Naive B cell (primary cell): ENCODE data around the gene ETFDH. TPM values are rescaled to one million over a fixed set of nuclear protein-coding genes. Genes with fewer than 3 reads are reported as not detected.
"Not testable (repeated sequence)": the region's sequence is repeated elsewhere in the genome, so short reads cannot be mapped to it uniquely, and the experiment has no call there.

Experiments used
- ATAC-seq, 2 donors: fragments of 150-1000 bp; cut with Tn5 transposase; 2 replicates each; pipeline ENCODE4 v1.10.0; 2021; ENCODE audit warnings: low read depth in 2 of 2, mild to moderate bottlenecking in 2 of 2, moderate library complexity in 2 of 2
- DNase-seq: peaks from one replicate; pipeline ENCODE4 v3.0.0; 2022
- H3K27ac Mint-ChIP-seq, 6 donors: one replicate each; pipeline ENCODE4 v1.8.0; 2020 to 2022; ENCODE audit warnings: mild to moderate bottlenecking in 6 of 6, mixed read lengths in 6 of 6, moderate library complexity in 5 of 6, inconsistent platforms in 2 of 6
- H3K27me3 Mint-ChIP-seq, 3 donors: one replicate each; pipeline ENCODE4 v1.8.0; 2021 to 2022; ENCODE audit warnings: mixed read lengths in 3 of 3, mild to moderate bottlenecking in 1 of 3
- H3K36me3 Mint-ChIP-seq, 2 donors: one replicate each; pipeline ENCODE4 v1.8.0; 2020 to 2022; ENCODE audit warnings: mixed read lengths in 2 of 2, inconsistent platforms in 1 of 2, mild to moderate bottlenecking in 1 of 2
- H3K4me1 Mint-ChIP-seq, 3 donors: one replicate each; pipeline ENCODE4 v1.8.0; 2020 to 2022; ENCODE audit warnings: mixed read lengths in 3 of 3, inconsistent platforms in 1 of 3, mild to moderate bottlenecking in 1 of 3, moderate library complexity in 1 of 3
- H3K4me3 Mint-ChIP-seq, 8 donors: one replicate each; pipeline ENCODE4 v1.8.0; 2020 to 2022; ENCODE audit warnings: mild to moderate bottlenecking in 8 of 8, mixed read lengths in 8 of 8, moderate library complexity in 8 of 8, inconsistent platforms in 2 of 8
- H3K9me3 Mint-ChIP-seq, 7 donors: one replicate each; pipeline ENCODE4 v1.8.0; 2020 to 2022; ENCODE audit warnings: mixed read lengths in 7 of 7, mild to moderate bottlenecking in 5 of 7, inconsistent platforms in 2 of 7, moderate library complexity in 1 of 7
- polyA plus RNA-seq, 6 donors: library from polyadenylated mRNA; unstranded; fragments of 300-500 nt; fragmentation: Illumina TruSeq; gene quantifications; one replicate each; pipeline ENCODE4 v1.2.3, GENCODE V29; 2021; ENCODE audit warnings: low read depth in 6 of 6

Gene ETFDH
- polyA plus RNA-seq: 1 to 10 TPM; 2.1 to 8.0 (median 5.5) TPM

GRCh38 chr4:158671915-158672806, at the start of gene ETFDH:
ETFDH (plus strand) TSS chr4:158672296; CDS start chr4:158672457, 161 bp downstream.
- Mint-ChIP-seq H3K27me3 (no peaks in the 10 kb centered on the region), H3K4me1 (peaks cover 10 to 23% (median 14%) of the 10 kb centered on the region in 3 donors), H3K9me3 (no peaks in the 10 kb centered on the region), H3K36me3 (no peaks in the 10 kb centered on the region), H3K27ac (peak within 1 kb of the TSS; percentile 88 to 98 (median 98)), H3K4me3 (peak within 1 kb of the TSS; percentile 84 to 99 (median 94))
- DNase-seq: peak; percentile 95
- peak; percentile 78 to 81 for ATAC-seq

- H3K4me3 Mint-ChIP-seq: no peak overlapping the region
- DNase-seq (peak; percentile 3), ATAC-seq (peak; percentile 37 to 47)
- peaks cover 0 to 2% (median 0%) of the 10 kb centered on the region in 7 donors for H3K9me3 Mint-ChIP-seq
- H3K27me3 Mint-ChIP-seq: peaks cover 0 to 16% (median 10%) of the 10 kb centered on the region in 3 donors
- no peaks in the 10 kb centered on the region for H3K36me3 Mint-ChIP-seq
- no peaks in the 10 kb centered on the region for H3K4me1 Mint-ChIP-seq
- no peak overlapping the region for H3K27ac Mint-ChIP-seq
These were observed 47.1 kb upstream of the ETFDH start for GRCh38 chr4:158624889-158625478.

GRCh38 chr4:158625544-158625943, 46.6 kb upstream of the ETFDH start:
- ATAC-seq: no peak
- no peak overlapping the region for H3K4me3 Mint-ChIP-seq

GRCh38 chr4:158630893-158631292, 41.2 kb upstream of the ETFDH start:
- H3K4me3 Mint-ChIP-seq: no peak overlapping the region
- peaks cover 6 to 13% (median 8%) of the 10 kb centered on the region in 3 donors for H3K27me3 Mint-ChIP-seq
- H3K36me3 Mint-ChIP-seq: no peaks in the 10 kb centered on the region
- no peaks in the 10 kb centered on the region for H3K4me1 Mint-ChIP-seq
- no peaks in the 10 kb centered on the region for H3K9me3 Mint-ChIP-seq
- DNase-seq (no peak), ATAC-seq (no peak)
- no peak overlapping the region for H3K27ac Mint-ChIP-seq

More at GRCh38 chr4:158625544-158625943, 46.6 kb upstream of the ETFDH start:
- Mint-ChIP-seq H3K27ac (no peak overlapping the region), H3K36me3 (no peaks in the 10 kb centered on the region), H3K9me3 (peaks cover 0 to 2% (median 0%) of the 10 kb centered on the region in 7 donors), H3K4me1 (no peaks in the 10 kb centered on the region), H3K27me3 (peaks cover 0 to 10% (median 10%) of the 10 kb centered on the region in 3 donors)
- DNase-seq: no peak

GRCh38 chr4:158636619-158637018, 35.5 kb upstream of the ETFDH start:
- Mint-ChIP-seq H3K4me1 (no peaks in the 10 kb centered on the region), H3K4me3 (no peak overlapping the region), H3K36me3 (no peaks in the 10 kb centered on the region), H3K27me3 (peaks cover under 1 to 16% (median 7%) of the 10 kb centered on the region in 3 donors), H3K9me3 (peaks cover 0 to 4% (median 0%) of the 10 kb centered on the region in 7 donors), H3K27ac (no peak overlapping the region)
- no peak for ATAC-seq
- DNase-seq: no peak

- H3K36me3 Mint-ChIP-seq: peaks cover 4 to 7% of the 10 kb centered on the region in 2 donors
These were observed 27.7 kb upstream of the ETFDH start for GRCh38 chr4:158644356-158644755.

GRCh38 chr4:158644760-158645159, 27.3 kb upstream of the ETFDH start:
- Mint-ChIP-seq H3K36me3 (peaks cover 4 to 7% of the 10 kb centered on the region in 2 donors), H3K27me3 (peaks cover 12 to 37% (median 27%) of the 10 kb centered on the region in 3 donors), H3K4me1 (no peaks in the 10 kb centered on the region), H3K27ac (no peak overlapping the region), H3K9me3 (peaks cover 0 to 4% (median 1%) of the 10 kb centered on the region in 7 donors), H3K4me3 (no peak overlapping the region)
- no peak for ATAC-seq
- no peak for DNase-seq

More at GRCh38 chr4:158644356-158644755, 27.7 kb upstream of the ETFDH start:
- H3K27ac Mint-ChIP-seq: no peak overlapping the region
- H3K4me1 Mint-ChIP-seq: no peaks in the 10 kb centered on the region
- H3K9me3 Mint-ChIP-seq: peaks cover 0 to 4% (median 1%) of the 10 kb centered on the region in 7 donors
- DNase-seq: no peak
- no peak overlapping the region for H3K4me3 Mint-ChIP-seq
- ATAC-seq: no peak
- peaks cover 12 to 37% (median 26%) of the 10 kb centered on the region in 3 donors for H3K27me3 Mint-ChIP-seq

- Mint-ChIP-seq H3K36me3 (no peaks in the 10 kb centered on the region), H3K4me3 (no peak overlapping the region), H3K4me1 (no peaks in the 10 kb centered on the region), H3K27ac (no peak overlapping the region), H3K9me3 (no peaks in the 10 kb centered on the region), H3K27me3 (peaks cover 11 to 14% (median 12%) of the 10 kb centered on the region in 3 donors)
- no peak for DNase-seq
- ATAC-seq: no peak
These were observed 22.9 kb upstream of the ETFDH start for GRCh38 chr4:158649111-158649680.

GRCh38 chr4:158652920-158653319, 19.2 kb upstream of the ETFDH start:
- no peak for ATAC-seq
- no peak overlapping the region for H3K27ac Mint-ChIP-seq
- no peaks in the 10 kb centered on the region for H3K4me1 Mint-ChIP-seq
- peak overlapping the region in 1 of 8 donors; percentile 13 for H3K4me3 Mint-ChIP-seq
- H3K36me3 Mint-ChIP-seq: no peaks in the 10 kb centered on the region
- peaks cover 0 to 9% (median 6%) of the 10 kb centered on the region in 3 donors for H3K27me3 Mint-ChIP-seq
- H3K9me3 Mint-ChIP-seq: peaks cover 0 to 1% (median 0%) of the 10 kb centered on the region in 7 donors
- no peak for DNase-seq

GRCh38 chr4:158656439-158656838, 15.7 kb upstream of the ETFDH start:
- no peak overlapping the region for H3K4me3 Mint-ChIP-seq
- H3K27me3 Mint-ChIP-seq: peaks cover 10 to 16% (median 15%) of the 10 kb centered on the region in 3 donors
- DNase-seq: no peak
- ATAC-seq: no peak
- H3K27ac Mint-ChIP-seq: no peak overlapping the region
- H3K9me3 Mint-ChIP-seq: peaks cover 0 to 1% (median 0%) of the 10 kb centered on the region in 7 donors
- H3K36me3 Mint-ChIP-seq: no peaks in the 10 kb centered on the region
- no peaks in the 10 kb centered on the region for H3K4me1 Mint-ChIP-seq

GRCh38 chr4:158657291-158657690, 14.8 kb upstream of the ETFDH start:
- Mint-ChIP-seq H3K4me1 (no peaks in the 10 kb centered on the region), H3K4me3 (no peak overlapping the region), H3K9me3 (peaks cover 0 to 1% (median 0%) of the 10 kb centered on the region in 7 donors), H3K27me3 (peaks cover 10 to 16% (median 15%) of the 10 kb centered on the region in 3 donors), H3K27ac (no peak overlapping the region), H3K36me3 (no peaks in the 10 kb centered on the region)
- ATAC-seq (no peak), DNase-seq (no peak)

- not testable (repeated sequence) for DNase-seq, H3K36me3 Mint-ChIP-seq, H3K9me3 Mint-ChIP-seq, ATAC-seq, H3K4me1 Mint-ChIP-seq, H3K4me3 Mint-ChIP-seq
- H3K27ac Mint-ChIP-seq: peak overlapping the region in 1 of 6 donors; percentile 17
- H3K27me3 Mint-ChIP-seq: peaks cover 4 to 16% (median 10%) of the 10 kb centered on the region in 3 donors
These were observed 8.8 kb upstream of the ETFDH start for GRCh38 chr4:158663255-158663654.
